Thoracic aorta (tissue), 2 donors: ENCODE results near the gene COCH. TPM values are rescaled to one million over a fixed set of nuclear protein-coding genes. Genes with fewer than 3 reads are reported as not detected.

Source experiments
- ATAC-seq: fragments of 150-250 bp; one replicate; pipeline ENCODE4 v1.8.0; 2017; ENCODE audit warnings: low read depth; ENCODE audit not compliant: insufficient number of reproducible peaks, low FRiP score
- DNase-seq: peaks from one replicate; pipeline ENCODE4 v3.0.0-alpha.2; 2020; ENCODE audit warnings: low spot score
- H3K27ac ChIP-seq, 2 donors: fragments of 200-600 bp; sonication (generic); 1 replicate in 1 of 2; 2 replicates in 1 of 2; pipeline ENCODE4 v1.5.1; 2016; ENCODE audit warnings: mild to moderate bottlenecking in 2 of 2, moderate library complexity in 2 of 2
- H3K27me3 ChIP-seq: fragments of 200-600 bp; sonication (generic); replicated peaks from 2 replicates; pipeline ENCODE4 v1.6.0; 2016; ENCODE audit warnings: mild to moderate bottlenecking; ENCODE audit not compliant: insufficient read depth
- H3K36me3 ChIP-seq: fragments of 200-600 bp; sonication (generic); one replicate; pipeline ENCODE4 v1.5.1; 2016
- H3K4me1 ChIP-seq, 2 donors: fragments of 200-600 bp; sonication (generic); 1 replicate in 1 of 2; 2 replicates in 1 of 2; pipeline versions ENCODE4 v1.5.1 to v1.6.0; 2016; ENCODE audit warnings: low read depth in 2 of 2, mild to moderate bottlenecking in 1 of 2; ENCODE audit not compliant: control insufficient read depth in 1 of 2
- H3K4me3 ChIP-seq: fragments of 200-600 bp; sonication (generic); 2 replicates; pipeline ENCODE4 v1.5.1; 2016; ENCODE audit warnings: mild to moderate bottlenecking
- H3K9me3 ChIP-seq: fragments of 200-600 bp; sonication (generic); 2 replicates; pipeline ENCODE4 v1.5.1; 2016
- total RNA-seq, 2 donors: library from RNA; depleted of rRNA; stranded (reverse); fragments of >200 nt; gene quantifications; one replicate each; pipeline versions ENCODE4 v1.1.0 to v1.2.3, GENCODE V29; 2016
- TF ChIP-seq, protein P1 (sequence below): fragments of 200-600 bp; sonication (generic); IDR thresholded peaks from one replicate; pipeline ENCODE4 v1.5.1; 2019; ENCODE audit warnings: antibody characterized with exemption

The COCH gene
- total RNA-seq, 2 donors from 2014 or later: 1.5 to 9.9 TPM

- ATAC-seq (no peak), DNase-seq (no peak)
- Histone ChIP-seq H3K4me1 (no peaks in the 10 kb centered on the region), H3K36me3 (no peaks in the 10 kb centered on the region), H3K27me3 (peaks cover 2% of the 10 kb centered on the region), H3K9me3 (no peaks in the 10 kb centered on the region), H3K27ac (no peak overlapping the region), H3K4me3 (no peak overlapping the region)
- TF ChIP-seq, protein P1, sequence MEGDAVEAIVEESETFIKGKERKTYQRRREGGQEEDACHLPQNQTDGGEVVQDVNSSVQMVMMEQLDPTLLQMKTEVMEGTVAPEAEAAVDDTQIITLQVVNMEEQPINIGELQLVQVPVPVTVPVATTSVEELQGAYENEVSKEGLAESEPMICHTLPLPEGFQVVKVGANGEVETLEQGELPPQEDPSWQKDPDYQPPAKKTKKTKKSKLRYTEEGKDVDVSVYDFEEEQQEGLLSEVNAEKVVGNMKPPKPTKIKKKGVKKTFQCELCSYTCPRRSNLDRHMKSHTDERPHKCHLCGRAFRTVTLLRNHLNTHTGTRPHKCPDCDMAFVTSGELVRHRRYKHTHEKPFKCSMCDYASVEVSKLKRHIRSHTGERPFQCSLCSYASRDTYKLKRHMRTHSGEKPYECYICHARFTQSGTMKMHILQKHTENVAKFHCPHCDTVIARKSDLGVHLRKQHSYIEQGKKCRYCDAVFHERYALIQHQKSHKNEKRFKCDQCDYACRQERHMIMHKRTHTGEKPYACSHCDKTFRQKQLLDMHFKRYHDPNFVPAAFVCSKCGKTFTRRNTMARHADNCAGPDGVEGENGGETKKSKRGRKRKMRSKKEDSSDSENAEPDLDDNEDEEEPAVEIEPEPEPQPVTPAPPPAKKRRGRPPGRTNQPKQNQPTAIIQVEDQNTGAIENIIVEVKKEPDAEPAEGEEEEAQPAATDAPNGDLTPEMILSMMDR: no peak
Observed at GRCh38 chr14:30868736-30869135, 5.6 kb upstream of the COCH start.

GRCh38 chr14:30869551-30870155 is 4.7 kb upstream of the COCH start:
- H3K4me1 ChIP-seq: peaks cover 7 to 8% of the 10 kb centered on the region in 2 donors
- H3K27ac ChIP-seq: no peak overlapping the region
- TF ChIP-seq, protein P1: no peak
- DNase-seq (no peak), ATAC-seq (no peak)
- peaks cover 9% of the 10 kb centered on the region for H3K27me3 ChIP-seq
- no peaks in the 10 kb centered on the region for H3K9me3 ChIP-seq
- H3K4me3 ChIP-seq: no peak overlapping the region
- no peaks in the 10 kb centered on the region for H3K36me3 ChIP-seq

GRCh38 chr14:30872602-30873001 is 1.8 kb upstream of the COCH start:
- peaks cover 15 to 19% of the 10 kb centered on the region in 2 donors for H3K4me1 ChIP-seq
- no peak overlapping the region for H3K27ac ChIP-seq
- TF ChIP-seq, protein P1: no peak
- DNase-seq: no peak
- no peak for ATAC-seq
- H3K4me3 ChIP-seq: no peak overlapping the region
- H3K9me3 ChIP-seq: no peaks in the 10 kb centered on the region
- no peaks in the 10 kb centered on the region for H3K36me3 ChIP-seq
- H3K27me3 ChIP-seq: peaks cover 10% of the 10 kb centered on the region

DNA sequence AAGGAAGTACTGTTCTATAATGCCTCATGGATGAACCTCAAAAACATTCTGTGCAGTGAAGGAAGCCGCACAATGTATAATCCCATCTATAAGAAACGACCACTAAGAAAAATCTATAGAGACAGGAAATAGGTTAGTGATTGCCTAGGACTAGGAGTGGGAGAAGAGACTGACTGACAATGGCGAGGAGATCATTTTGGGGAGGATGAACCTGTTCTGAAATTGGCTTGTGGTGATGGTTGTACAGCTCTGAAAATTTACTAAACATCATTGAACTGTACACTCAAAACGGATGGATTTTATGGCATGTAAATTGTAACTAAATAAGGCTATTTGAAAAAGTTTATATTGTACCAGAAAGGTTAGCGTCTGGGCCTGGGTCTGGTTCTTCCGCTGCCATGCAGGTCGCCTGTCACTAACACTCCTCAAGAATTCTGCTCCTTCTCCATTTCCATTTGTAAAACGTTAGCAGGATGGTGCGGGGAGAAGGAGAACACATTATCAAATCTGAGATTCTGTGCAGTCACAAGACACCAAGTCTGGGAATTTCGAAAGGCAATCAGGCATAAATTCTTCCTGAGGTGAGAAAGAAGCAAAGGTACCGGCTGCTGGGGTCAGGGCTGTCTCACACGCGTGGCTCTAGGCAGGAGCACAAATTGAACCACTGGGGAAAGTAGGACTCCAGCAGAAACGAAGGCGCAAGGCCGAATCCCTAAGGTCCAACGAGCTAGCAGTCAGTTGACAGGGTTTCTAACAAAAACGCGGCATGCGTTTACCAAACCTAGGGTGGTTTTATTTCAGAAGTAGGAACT is 845 bp upstream of the COCH start:
- DNase-seq (no peak), ATAC-seq (no peak)
- peak overlapping the region; percentile 78 for H3K4me3 ChIP-seq
- H3K9me3 ChIP-seq: no peaks in the 10 kb centered on the region
- H3K27me3 ChIP-seq: peaks cover 10% of the 10 kb centered on the region
- H3K27ac ChIP-seq: no peak overlapping the region
- TF ChIP-seq, protein P1: no peak
- no peaks in the 10 kb centered on the region for H3K36me3 ChIP-seq
- H3K4me1 ChIP-seq: peaks cover 15 to 19% of the 10 kb centered on the region in 2 donors

GRCh38 chr14:30874999-30875787 is 834 bp downstream of the COCH start:
- peaks cover 15 to 19% of the 10 kb centered on the region in 2 donors for H3K4me1 ChIP-seq
- ATAC-seq: no peak
- no peaks in the 10 kb centered on the region for H3K9me3 ChIP-seq
- TF ChIP-seq, protein P1: no peak
- no peak overlapping the region for H3K27ac ChIP-seq
- H3K36me3 ChIP-seq: no peaks in the 10 kb centered on the region
- DNase-seq: no peak
- peak overlapping the region; percentile 78 for H3K4me3 ChIP-seq
- peaks cover 10% of the 10 kb centered on the region for H3K27me3 ChIP-seq
